ENCODE data around the gene CNEP1R1.

The CNEP1R1 gene

GRCh38 chr16:50021544-50021943, 3.5 kb upstream of the CNEP1R1 start:
- no peak for DNase-seq

DNA sequence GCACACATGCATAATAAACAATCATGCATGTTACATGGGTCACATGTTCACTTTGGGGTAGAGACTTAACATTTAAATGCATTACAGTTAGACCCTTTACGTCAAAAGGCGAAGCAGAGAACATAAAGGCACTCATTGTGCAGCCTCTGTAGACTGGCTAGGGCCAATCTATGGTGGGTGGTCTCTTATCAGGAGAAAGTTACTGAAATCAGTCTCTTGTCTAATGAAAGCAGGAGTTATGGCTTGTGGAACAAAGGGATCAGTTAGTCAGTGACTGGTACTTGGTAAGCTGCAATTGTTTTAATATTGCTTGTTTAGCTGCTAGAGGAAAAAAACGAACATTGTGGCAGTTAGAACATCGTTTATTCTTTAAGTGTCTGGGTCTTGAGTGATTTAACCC, 1.4 kb upstream of the CNEP1R1 start:
- no peak for DNase-seq

- DNase-seq, result no peak
These were observed 818 bp upstream of the CNEP1R1 start for GRCh38 chr16:50024207-50024606.

DNA sequence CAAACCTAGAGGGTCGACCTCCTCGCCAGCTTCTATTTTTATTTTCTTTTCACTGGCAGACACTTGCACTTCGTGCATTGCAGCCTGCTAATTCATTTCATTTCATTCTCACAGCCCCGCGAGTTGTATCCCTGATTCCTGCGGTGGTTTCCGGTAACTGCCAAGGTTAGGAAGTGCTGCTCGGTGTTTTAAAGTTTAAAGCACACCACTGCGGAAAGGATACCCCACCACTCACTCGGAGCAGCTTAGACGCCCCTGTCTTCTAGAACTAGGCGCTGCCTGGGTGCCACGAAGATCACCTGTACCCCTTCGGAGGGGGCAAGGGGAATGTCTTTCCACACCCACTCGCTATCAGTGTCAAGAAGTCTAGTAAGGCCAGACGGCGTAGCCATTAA, 509 bp downstream of the CNEP1R1 start:
- no peak for DNase-seq

DNA sequence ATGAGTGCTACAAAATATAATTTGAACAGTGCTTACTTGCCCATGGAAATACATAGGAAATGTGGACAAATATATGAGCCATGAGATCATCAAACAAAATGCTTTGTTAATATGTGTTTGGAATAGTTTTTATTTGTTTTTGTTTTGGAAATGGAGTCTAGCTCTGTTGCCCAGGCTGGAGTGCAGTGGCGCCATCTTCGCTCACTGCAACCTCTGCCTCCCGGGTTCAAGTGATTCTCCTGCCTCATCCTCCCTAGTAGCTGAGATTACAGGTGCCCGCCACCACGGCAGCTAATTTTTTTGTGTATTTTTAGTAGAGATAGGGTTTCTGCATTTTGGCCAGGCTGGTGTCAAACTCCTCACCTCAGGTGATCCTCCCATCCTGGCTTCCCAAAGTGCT, 2.8 kb downstream of the CNEP1R1 start:
- no peak for DNase-seq

- no peak for DNase-seq
These were observed 10.5 kb downstream of the CNEP1R1 start for GRCh38 chr16:50035468-50035992.

DNA sequence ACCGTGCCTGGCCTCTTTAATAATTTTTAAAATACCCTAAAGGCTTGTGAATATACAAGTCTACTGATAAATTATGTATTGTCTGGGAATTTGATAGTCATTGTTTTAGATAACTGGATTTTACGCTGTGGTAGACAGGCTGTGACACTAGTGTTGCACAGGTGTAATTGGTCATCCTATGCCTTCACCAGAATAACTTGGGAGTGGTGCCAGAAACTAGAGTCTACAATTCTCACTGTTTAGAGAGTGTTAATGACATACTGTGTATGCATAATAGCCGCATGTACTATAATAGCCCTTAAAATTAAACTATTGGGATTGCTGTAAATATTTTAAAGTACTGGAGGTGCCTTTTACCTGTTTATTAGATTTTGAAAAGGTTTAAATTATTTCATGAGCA, 11.4 kb downstream of the CNEP1R1 start:
- DNase-seq, result no peak

DNA sequence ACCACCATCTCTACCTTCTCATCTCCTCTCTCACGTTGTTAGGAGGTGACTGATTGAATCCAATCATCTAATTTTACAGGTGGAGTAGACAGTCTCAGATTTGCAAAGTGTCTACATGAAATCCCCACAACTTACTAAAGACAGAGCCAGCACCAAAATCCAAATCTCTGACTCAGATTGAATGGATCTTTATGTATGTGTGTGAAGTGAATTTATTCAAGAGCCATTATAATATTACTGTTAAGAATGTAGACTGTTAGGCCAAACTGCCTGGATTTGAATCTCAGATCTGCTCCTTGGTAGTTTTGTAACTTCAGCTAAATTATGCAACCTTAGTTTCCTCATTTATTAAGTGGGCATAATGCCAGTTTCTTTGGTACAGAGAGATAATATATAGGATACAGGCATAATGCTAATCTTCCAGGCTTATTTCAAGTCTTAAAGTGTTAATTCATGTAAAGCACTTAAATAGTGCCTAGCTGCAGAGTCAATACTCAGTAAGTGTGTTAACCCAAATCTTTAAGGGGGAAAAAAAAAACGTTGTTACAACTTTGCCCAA, 12.7 kb downstream of the CNEP1R1 start:
- no peak for DNase-seq

DNA sequence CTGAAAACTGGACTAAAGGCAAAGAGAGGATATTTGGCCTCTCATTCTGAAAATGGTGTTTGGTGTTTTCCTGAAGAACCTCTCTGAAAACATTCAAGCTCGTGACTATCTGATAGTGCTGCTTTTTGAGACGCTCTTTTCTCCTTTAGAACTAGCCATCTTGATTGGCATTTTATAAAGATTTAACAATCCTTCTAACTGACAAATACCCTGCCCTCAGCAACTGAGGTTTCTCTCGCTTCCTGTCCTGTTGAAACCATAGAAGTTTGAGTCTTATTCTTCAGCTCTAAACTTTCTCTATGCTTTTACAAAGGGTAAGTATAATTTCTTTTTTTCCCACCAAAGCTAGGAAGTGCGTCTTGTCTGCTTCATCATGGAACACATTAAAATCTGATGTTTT, 13.3 kb downstream of the CNEP1R1 start:
- no peak for DNase-seq

- DNase-seq, result no peak
These were observed 13.9 kb downstream of the CNEP1R1 start for GRCh38 chr16:50038756-50039529.

GRCh38 chr16:50040018-50040417, 15.0 kb downstream of the CNEP1R1 start:
- no peak for DNase-seq

- DNase-seq, result no peak
These were observed 15.7 kb downstream of the CNEP1R1 start for GRCh38 chr16:50040710-50041109.

DNA sequence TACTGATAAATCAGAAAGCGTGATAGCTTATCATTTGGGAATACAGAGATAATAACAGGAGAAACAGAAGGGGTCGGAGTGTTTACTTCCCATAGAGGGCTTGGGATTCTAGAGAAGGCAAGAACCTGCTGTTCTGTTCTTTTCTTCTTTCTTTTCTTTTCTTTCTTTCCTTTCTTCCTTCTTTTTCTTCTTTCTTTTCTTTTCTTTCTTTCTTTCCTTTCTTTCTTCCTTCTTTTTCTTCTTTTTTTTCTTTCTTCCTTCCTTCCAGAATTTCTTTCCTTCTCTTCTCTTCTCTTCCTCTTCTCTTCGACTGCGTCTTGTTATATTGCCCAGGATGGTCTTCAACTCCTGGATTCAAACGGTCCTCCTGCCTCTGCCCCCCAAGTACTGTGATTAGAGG, 18.3 kb downstream of the CNEP1R1 start:
- DNase-seq, result no peak

DNA sequence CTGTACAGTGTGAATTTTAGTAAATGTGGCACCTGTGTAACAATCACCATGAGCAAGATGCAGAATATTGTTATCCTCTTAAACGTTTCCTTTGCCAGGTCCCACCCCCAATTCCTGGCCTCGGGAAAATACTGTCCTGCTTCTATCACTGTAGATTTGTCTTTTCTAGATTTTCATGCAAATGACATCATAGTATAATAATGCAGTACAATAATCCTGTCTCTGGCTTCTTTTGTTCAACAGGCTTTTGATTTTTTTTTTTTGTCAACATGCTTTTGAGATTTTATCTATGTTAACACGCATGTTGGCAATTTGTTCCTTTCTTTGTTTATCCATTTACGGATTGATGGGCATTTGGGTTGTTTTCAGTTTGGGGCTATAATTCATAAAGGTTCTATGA, 20.4 kb downstream of the CNEP1R1 start:
- no peak for DNase-seq

- DNase-seq, result no peak
These were observed 21.8 kb downstream of the CNEP1R1 start for GRCh38 chr16:50046853-50047252.

GRCh38 chr16:50047864-50048263, 22.8 kb downstream of the CNEP1R1 start:
- DNase-seq, result no peak

GRCh38 chr16:50050802-50051201, 25.8 kb downstream of the CNEP1R1 start:
- DNase-seq, result no peak

- no peak for DNase-seq
These were observed 31.2 kb downstream of the CNEP1R1 start for GRCh38 chr16:50056226-50056625.

- no peak for DNase-seq
These were observed 33.2 kb downstream of the CNEP1R1 start for GRCh38 chr16:50058091-50058771.

DNA sequence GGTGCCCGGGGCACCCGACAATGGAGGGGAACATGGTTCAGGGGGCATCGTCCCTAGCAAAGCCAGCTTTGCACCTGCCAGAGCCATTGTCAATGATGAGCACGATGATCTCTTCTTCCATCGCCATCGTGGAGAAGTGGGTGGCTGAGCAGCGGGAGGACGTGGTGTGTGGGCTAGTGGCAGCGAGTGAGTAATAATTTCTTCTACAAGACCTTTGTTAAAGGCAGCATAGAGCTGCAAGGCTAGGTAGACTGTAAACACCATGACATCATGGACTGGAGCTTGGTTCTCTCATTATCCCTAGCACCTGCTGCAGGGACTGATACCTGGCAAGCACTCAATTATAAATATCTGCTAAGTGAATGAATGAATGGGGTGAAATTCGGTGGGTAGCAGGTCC, 34.1 kb downstream of the CNEP1R1 start:
- DNase-seq, result no peak

DNA sequence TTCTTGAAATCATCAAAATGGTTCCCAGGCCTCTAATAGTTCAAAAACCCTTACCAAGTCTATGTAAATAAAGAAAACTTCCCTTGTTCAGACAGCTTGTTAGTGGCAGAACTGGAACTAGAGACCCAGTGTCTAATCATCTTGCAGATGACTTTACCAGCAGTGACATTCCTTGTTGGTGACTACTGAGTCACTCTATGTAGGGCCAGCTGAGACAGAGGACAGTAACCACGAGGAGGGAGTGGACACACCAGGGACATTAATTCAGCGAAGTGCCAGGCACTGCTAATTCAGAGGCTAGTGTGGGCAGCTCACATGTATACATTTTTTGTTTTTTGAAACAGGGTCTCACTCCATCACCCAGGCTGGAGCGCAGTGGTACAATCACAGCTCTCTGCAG, 34.6 kb downstream of the CNEP1R1 start:
- no peak for DNase-seq

DNA sequence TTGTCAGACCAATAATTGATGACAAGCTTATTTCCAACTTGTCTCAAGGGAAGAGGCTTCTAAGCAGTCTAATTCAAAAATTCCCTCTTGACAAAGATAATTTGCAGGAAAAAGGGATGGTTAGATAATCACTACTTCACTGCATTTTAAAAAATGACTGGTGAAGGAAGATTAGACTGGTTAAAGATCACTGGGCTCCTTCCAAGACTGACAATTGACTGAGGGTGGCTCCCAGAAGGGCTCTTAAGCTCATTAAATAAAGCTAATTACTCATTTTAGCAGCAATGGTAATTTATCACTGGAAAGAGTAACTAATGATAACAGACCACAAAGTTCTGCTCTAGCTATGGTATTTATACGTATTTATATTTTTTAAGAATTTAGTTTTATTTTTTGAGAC, 36.3 kb downstream of the CNEP1R1 start:
- no peak for DNase-seq

- no peak for DNase-seq
These were observed 40.2 kb downstream of the CNEP1R1 start for GRCh38 chr16:50065241-50065623.

Measured in activated CD4-positive, alpha-beta T cell treated with anti-CD3 and anti-CD28 coated beads, Interleukin-2, amount 50 U/mL, for 4 hours (primary cell).